Mesenchymal stem cell (in vitro differentiated cells and primary cell): ENCODE results near the gene PALM.
"Not testable (repeated sequence)": the region's sequence is repeated elsewhere in the genome, so short reads cannot be mapped to it uniquely, and the experiment has no call there.

ENCODE experiments used
- DNase-seq: peaks from one replicate; pipeline ENCODE4 v3.0.0-alpha.2; 2013
- H2AFZ ChIP-seq: one replicate; pipeline ENCODE4 v1.6.1; 2013; ENCODE audit warnings: low read depth, mild to moderate bottlenecking, control low read depth, inconsistent platforms, low read length, moderate library complexity
- H2AK5ac ChIP-seq: 2 replicates; pipeline ENCODE4 v1.6.1; 2013; ENCODE audit warnings: low read length, moderate library complexity, mild to moderate bottlenecking, inconsistent platforms; ENCODE audit not compliant: severe bottlenecking
- H2BK120ac ChIP-seq: one replicate; pipeline ENCODE4 v1.6.1; 2013; ENCODE audit warnings: low read depth, mild to moderate bottlenecking, inconsistent platforms, low read length, moderate library complexity
- H2BK12ac ChIP-seq, 2 experiments: one replicate each; pipeline ENCODE4 v1.6.1; 2013; ENCODE audit warnings: inconsistent platforms in 2 of 2, low read length in 2 of 2, mild to moderate bottlenecking in 2 of 2, moderate library complexity in 2 of 2, control low read depth in 1 of 2
- H2BK15ac ChIP-seq: one replicate; pipeline ENCODE4 v1.6.1; 2013; ENCODE audit warnings: mild to moderate bottlenecking, low read depth, inconsistent platforms; ENCODE audit not compliant: poor library complexity, severe bottlenecking
- H2BK5ac ChIP-seq: 2 replicates; pipeline ENCODE4 v1.6.1; 2013; ENCODE audit warnings: low read depth, mild to moderate bottlenecking, low read length, control low read depth, inconsistent platforms; ENCODE audit not compliant: poor library complexity, severe bottlenecking
- H3K14ac ChIP-seq, 2 experiments: one replicate each; pipeline ENCODE4 v1.6.1; 2013; ENCODE audit warnings: inconsistent platforms in 2 of 2, low read length in 2 of 2, control low read depth in 1 of 2, mild to moderate bottlenecking in 1 of 2, moderate library complexity in 1 of 2
- H3K18ac ChIP-seq, 2 experiments: one replicate each; pipeline ENCODE4 v1.6.1; 2013; ENCODE audit warnings: inconsistent platforms in 2 of 2, low read length in 2 of 2, control low read depth in 1 of 2, low read depth in 1 of 2, mild to moderate bottlenecking in 1 of 2
- H3K23ac ChIP-seq, 2 experiments: one replicate each; pipeline ENCODE4 v1.6.1; 2013; ENCODE audit warnings: inconsistent platforms in 2 of 2, low read length in 2 of 2, mild to moderate bottlenecking in 2 of 2, moderate library complexity in 2 of 2, control low read depth in 1 of 2
- H3K27ac ChIP-seq: 2 replicates; pipeline ENCODE4 v1.5.1; 2013; ENCODE audit warnings: mild to moderate bottlenecking, moderate library complexity, low read length, control low read depth, inconsistent platforms; ENCODE audit not compliant: poor library complexity, severe bottlenecking
- H3K27me3 ChIP-seq, 2 experiments: 2 replicates each; pipeline versions ENCODE4 v1.6.1 to v1.7.0; 2013; ENCODE audit warnings: low read length in 2 of 2, mild to moderate bottlenecking in 2 of 2, moderate library complexity in 2 of 2, control low read depth in 1 of 2, inconsistent platforms in 1 of 2; ENCODE audit not compliant: control insufficient read depth in 1 of 2, insufficient read depth in 1 of 2
- H3K36me3 ChIP-seq, 2 experiments: 2 replicates each; pipeline versions ENCODE4 v1.6.1 to v1.7.0; 2013; ENCODE audit warnings: low read length in 2 of 2, control low read depth in 1 of 2, inconsistent platforms in 1 of 2, low read depth in 1 of 2, mild to moderate bottlenecking in 1 of 2; ENCODE audit not compliant: insufficient read depth in 2 of 2, control insufficient read depth in 1 of 2
- H3K4ac ChIP-seq, 2 experiments: one replicate each; pipeline ENCODE4 v1.6.1; 2013; ENCODE audit warnings: inconsistent platforms in 2 of 2, low read length in 2 of 2, mild to moderate bottlenecking in 2 of 2, moderate library complexity in 2 of 2, control low read depth in 1 of 2, low read depth in 1 of 2
- H3K4me1 ChIP-seq: 2 replicates; pipeline ENCODE4 v1.6.1; 2013; ENCODE audit warnings: low read depth, low read length, control low read depth; ENCODE audit not compliant: control insufficient read depth, insufficient read depth
- H3K4me2 ChIP-seq: 2 replicates; pipeline ENCODE4 v1.6.1; 2013; ENCODE audit warnings: low read length, mild to moderate bottlenecking, inconsistent platforms; ENCODE audit not compliant: poor library complexity, severe bottlenecking
- H3K4me3 ChIP-seq, 2 experiments: 2 replicates each; pipeline versions ENCODE4 v1.5.1 to v1.7.0; 2013; ENCODE audit warnings: low read length in 2 of 2, mild to moderate bottlenecking in 2 of 2, control low read depth in 1 of 2, low read depth in 1 of 2; ENCODE audit not compliant: insufficient read depth in 1 of 2
- H3K79me1 ChIP-seq: replicated peaks from 2 replicates; pipeline ENCODE4 v1.6.1; 2013; ENCODE audit warnings: mild to moderate bottlenecking, control low read depth, low read length, inconsistent platforms; ENCODE audit not compliant: poor library complexity, severe bottlenecking
- H3K9ac ChIP-seq: 2 replicates; pipeline ENCODE4 v1.7.0; 2013; ENCODE audit warnings: mild to moderate bottlenecking, low read length, moderate library complexity
- H3K9me3 ChIP-seq: 2 replicates; pipeline ENCODE4 v1.7.0; 2013; ENCODE audit warnings: mild to moderate bottlenecking, low read length; ENCODE audit not compliant: control insufficient read depth
- H4K8ac ChIP-seq: one replicate; pipeline ENCODE4 v1.6.1; 2013; ENCODE audit warnings: inconsistent platforms, mild to moderate bottlenecking, low read length, moderate library complexity
- H4K91ac ChIP-seq: one replicate; pipeline ENCODE4 v1.6.1; 2013; ENCODE audit warnings: mild to moderate bottlenecking, low read length, inconsistent platforms
- WGBS: methylation state at CpG from one replicate; pipeline ENCODE4 v1.1.7; 2013; ENCODE audit warnings: mixed read lengths; 5-methylcytosine and 5-hydroxymethylcytosine counted together

PALM gene

DNA sequence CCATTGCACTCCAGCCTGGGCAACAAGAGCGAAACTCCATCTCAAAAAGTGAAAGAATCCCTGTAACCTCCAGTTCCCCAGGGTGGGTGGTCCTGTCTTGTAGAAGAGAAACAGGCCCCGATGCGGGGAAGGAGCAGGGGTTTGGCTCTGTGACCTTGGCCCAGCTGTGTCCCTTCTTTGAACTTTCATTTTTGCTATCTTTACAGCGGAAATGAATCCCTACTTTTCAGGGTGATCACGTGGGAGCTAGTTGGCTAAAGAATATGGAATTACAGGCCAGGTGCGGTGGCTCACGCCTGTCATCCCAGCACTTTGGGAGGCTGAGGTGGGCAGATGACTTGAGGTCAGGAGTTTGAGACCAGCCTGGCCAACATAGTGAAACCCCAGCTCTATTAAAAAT, 36.4 kb downstream of the PALM start:
- H4K91ac ChIP-seq, H2BK12ac ChIP-seq, H3K27me3 ChIP-seq, H3K14ac ChIP-seq, H3K9ac ChIP-seq, H3K4ac ChIP-seq, H2BK15ac ChIP-seq, H3K23ac ChIP-seq, H2BK5ac ChIP-seq, H2AK5ac ChIP-seq, H2AFZ ChIP-seq, H3K27ac ChIP-seq, H3K18ac ChIP-seq, H3K4me1 ChIP-seq, H3K79me1 ChIP-seq, H2BK120ac ChIP-seq, H3K4me2 ChIP-seq, H3K4me3 ChIP-seq, H4K8ac ChIP-seq: not testable (repeated sequence)
- 78% methylated on average over 7 of the region's 7 CpGs for WGBS
- peaks cover 16% of the 10 kb centered on the region for H3K9me3 ChIP-seq
- H3K36me3 ChIP-seq = peaks cover 14 to 40% of the 10 kb centered on the region in 2 experiments
- peak; percentile 42 for DNase-seq

DNA sequence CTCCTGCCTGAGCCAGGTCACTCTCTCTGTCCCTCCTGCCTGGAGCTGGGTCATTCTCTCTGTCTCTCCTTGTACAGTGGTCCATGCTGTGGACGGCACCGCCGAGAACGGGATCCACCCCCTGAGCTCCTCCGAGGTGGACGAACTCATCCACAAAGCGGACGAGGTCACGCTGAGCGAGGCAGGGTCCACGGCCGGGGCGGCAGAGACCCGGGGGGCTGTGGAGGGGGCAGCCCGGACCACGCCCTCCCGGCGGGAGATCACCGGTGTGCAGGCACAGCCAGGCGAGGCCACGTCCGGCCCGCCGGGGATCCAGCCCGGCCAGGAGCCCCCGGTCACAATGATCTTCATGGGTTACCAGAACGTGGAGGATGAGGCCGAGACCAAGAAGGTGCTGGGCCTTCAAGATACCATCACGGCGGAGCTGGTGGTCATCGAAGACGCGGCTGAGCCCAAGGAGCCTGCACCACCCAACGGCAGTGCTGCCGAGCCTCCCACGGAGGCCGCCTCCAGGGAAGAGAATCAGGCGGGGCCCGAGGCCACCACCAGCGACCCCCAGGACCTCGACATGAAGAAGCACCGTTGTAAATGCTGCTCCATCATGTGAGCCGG, 37.6 kb downstream of the PALM start:
- no peak overlapping the region for H2AK5ac ChIP-seq
- H3K4me3 ChIP-seq = peak overlapping the region in 1 of 2 experiments; percentile 8
- H3K36me3 ChIP-seq = peaks cover 14 to 35% of the 10 kb centered on the region in 2 experiments
- no peak overlapping the region for H3K23ac ChIP-seq
- no peak for DNase-seq
- H3K4me1 ChIP-seq = peaks cover 7% of the 10 kb centered on the region
- no peak overlapping the region for H3K4ac ChIP-seq
- no peak overlapping the region for H3K18ac ChIP-seq
- H4K8ac ChIP-seq = no peak overlapping the region
- H3K9me3 ChIP-seq = peaks cover 16% of the 10 kb centered on the region
- 94% methylated on average over 43 of the region's 43 CpGs for WGBS
- H3K79me1 ChIP-seq = no peaks in the 10 kb centered on the region
- no peak overlapping the region for H2BK5ac ChIP-seq
- H3K9ac ChIP-seq = no peak overlapping the region
- H2BK12ac ChIP-seq = no peak overlapping the region
- H3K27me3 ChIP-seq = no peaks in the 10 kb centered on the region
- H3K4me2 ChIP-seq = no peak overlapping the region
- H2BK120ac ChIP-seq = no peak overlapping the region
- no peak overlapping the region for H2AFZ ChIP-seq
- no peak overlapping the region for H3K27ac ChIP-seq
- no peak overlapping the region for H3K14ac ChIP-seq
- no peak overlapping the region for H2BK15ac ChIP-seq
- H4K91ac ChIP-seq = no peak overlapping the region

DNA sequence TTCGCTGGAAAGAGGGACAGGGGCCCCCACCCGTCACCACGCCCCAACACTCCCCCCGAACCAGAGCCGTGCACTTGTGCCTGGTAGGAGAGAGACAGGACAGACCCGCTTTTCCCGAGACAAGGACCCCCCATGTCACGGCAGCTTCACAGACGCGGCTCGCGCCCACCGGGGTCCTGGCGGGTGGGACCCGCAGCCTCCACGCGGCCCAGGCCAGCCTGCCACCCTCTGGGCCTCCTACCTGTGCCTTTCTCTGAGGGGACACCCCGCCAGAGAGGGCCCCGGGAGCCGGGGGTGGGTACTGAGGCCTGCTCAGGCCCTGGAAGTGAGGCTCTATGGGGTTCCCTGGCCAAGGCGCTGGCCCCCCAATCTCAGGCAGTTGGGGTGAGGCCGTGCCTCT, 38.2 kb downstream of the PALM start:
- Histone ChIP-seq H3K4me3 (no peak overlapping the region), H2BK12ac (no peak overlapping the region), H3K14ac (no peak overlapping the region), H3K23ac (no peak overlapping the region), H3K4ac (no peak overlapping the region), H3K9ac (no peak overlapping the region), H3K9me3 (peaks cover 16% of the 10 kb centered on the region), H3K79me1 (no peaks in the 10 kb centered on the region), H3K36me3 (peaks cover 14 to 35% of the 10 kb centered on the region in 2 experiments), H3K27me3 (no peaks in the 10 kb centered on the region), H3K27ac (no peak overlapping the region), H2AK5ac (no peak overlapping the region), H2BK120ac (no peak overlapping the region), H4K91ac (no peak overlapping the region), H2AFZ (no peak overlapping the region), H2BK15ac (no peak overlapping the region), H3K4me1 (peaks cover 13% of the 10 kb centered on the region), H3K4me2 (no peak overlapping the region), H2BK5ac (no peak overlapping the region), H4K8ac (no peak overlapping the region), H3K18ac (no peak overlapping the region)
- no peak for DNase-seq
- 98% methylated on average over 22 of the region's 22 CpGs for WGBS

DNA sequence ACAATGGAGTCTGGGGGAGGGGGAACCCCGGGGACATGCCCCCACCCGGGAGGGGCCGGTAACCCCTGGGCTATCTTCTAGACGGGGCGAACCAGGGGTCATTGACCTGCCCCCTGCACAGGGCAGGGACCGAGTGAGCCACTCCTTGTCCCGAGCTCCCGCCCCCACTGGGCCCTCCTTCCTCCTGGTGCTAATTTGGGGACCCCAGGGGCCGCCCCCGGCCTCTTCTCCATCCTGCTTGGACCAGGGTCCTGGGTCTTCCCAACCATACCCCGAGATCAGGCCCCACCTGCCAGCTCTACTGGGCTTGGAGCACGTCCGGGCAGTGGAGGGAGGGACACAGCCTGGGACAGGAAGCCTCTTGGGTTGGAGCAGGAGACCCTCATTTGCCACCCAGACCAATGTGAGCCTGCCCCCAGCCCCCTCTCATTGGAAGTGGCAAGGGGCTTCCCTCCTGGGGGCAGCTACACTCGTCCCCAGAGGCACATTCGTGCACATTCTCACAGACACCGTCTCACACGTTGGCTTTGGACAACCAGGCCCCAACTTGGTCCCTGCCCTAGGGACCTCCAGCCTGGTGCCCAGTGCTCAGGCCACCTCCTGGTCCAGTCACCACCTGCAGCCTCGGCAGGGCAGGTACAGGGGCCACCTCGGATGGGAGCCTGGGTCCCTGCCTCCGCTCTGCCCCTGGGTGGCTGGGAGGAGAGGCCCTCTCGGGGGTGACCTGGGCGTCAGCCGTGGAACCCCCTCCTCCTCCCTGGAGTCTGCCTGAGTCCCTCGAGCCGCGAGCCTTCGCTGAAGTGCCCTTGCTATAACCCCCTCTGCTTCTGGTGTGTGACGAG, 38.9 kb downstream of the PALM start:
- Histone ChIP-seq H3K27ac (no peak overlapping the region), H3K36me3 (peaks cover 13 to 29% of the 10 kb centered on the region in 2 experiments), H2BK5ac (no peak overlapping the region), H4K8ac (no peak overlapping the region), H2BK12ac (no peak overlapping the region), H2AK5ac (no peak overlapping the region), H2AFZ (no peak overlapping the region), H3K4me3 (no peak overlapping the region), H4K91ac (no peak overlapping the region), H3K4me2 (no peak overlapping the region), H2BK120ac (no peak overlapping the region), H3K23ac (no peak overlapping the region), H3K9me3 (peaks cover 16% of the 10 kb centered on the region), H3K79me1 (no peaks in the 10 kb centered on the region), H2BK15ac (no peak overlapping the region), H3K9ac (no peak overlapping the region), H3K18ac (no peak overlapping the region), H3K14ac (no peak overlapping the region), H3K4me1 (peaks cover 14% of the 10 kb centered on the region), H3K27me3 (no peaks in the 10 kb centered on the region), H3K4ac (no peak overlapping the region)
- DNase-seq = no peak
- WGBS = 95% methylated on average over 28 of the region's 28 CpGs
